Kidney epithelial cell (primary cell): ENCODE measurements around the gene UGT1A1. TPM values are rescaled to one million over a fixed set of nuclear protein-coding genes. Genes with fewer than 3 reads are reported as not detected.
"Not testable (repeated sequence)": the region's sequence is repeated elsewhere in the genome, so short reads cannot be mapped to it uniquely, and the experiment has no call there.

Experiments used
- DNase-seq: peaks from one replicate; pipeline ENCODE4 v3.0.0-alpha.2; 2010; ENCODE audit warnings: low read depth
- H3K27me3 ChIP-seq: 2 replicates; pipeline ENCODE4 v1.6.0; 2011; ENCODE audit warnings: low read length; ENCODE audit not compliant: control insufficient read depth, insufficient read depth
- H3K36me3 ChIP-seq: 2 replicates; pipeline ENCODE4 v1.5.1; 2011; ENCODE audit warnings: low read length; ENCODE audit not compliant: control insufficient read depth, insufficient read depth
- H3K4me3 ChIP-seq: 2 replicates; pipeline ENCODE4 v1.5.1; 2011; ENCODE audit warnings: low read depth, mild to moderate bottlenecking, control low read depth, low read length
- CTCF ChIP-seq: IDR thresholded peaks from 2 replicates; pipeline ENCODE4 v1.5.1; 2011; ENCODE audit warnings: mild to moderate bottlenecking, moderate library complexity, low read length, control low read depth, inconsistent platforms; ENCODE audit not compliant: insufficient read depth, poor library complexity, severe bottlenecking
- total RNA-seq: library from RNA; depleted of rRNA; stranded (reverse); fragments of >200 nt; gene quantifications from 2 replicates; pipeline ENCODE4 v1.2.3, GENCODE V29; 2015

The UGT1A1 gene
- total RNA-seq, 1 donor from 2014 or later, result not detected

DNA sequence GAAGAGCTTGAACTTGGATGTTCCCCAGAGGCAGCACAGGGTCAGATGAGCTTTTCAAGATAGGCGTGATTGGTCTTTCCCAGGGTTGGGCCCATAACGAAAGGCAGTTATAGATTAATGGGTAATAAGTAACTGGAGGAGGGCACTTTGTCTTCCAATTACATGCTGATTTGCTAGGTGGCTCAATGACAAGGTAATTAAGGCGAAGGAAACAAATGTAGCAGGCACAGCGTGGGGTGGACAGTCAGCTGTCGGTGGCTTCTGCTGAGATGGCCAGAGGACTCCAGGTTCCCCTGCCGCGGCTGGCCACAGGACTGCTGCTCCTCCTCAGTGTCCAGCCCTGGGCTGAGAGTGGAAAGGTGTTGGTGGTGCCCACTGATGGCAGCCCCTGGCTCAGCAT is 41.5 kb upstream of the UGT1A1 start, which contains the start of gene UGT1A4:
Gene UGT1A4 (plus strand): TSS at position 185 of the 400 bp plus-strand sequence. CDS start 85 bp downstream, at position 270.
- no peaks in the 10 kb centered on the region for H3K36me3 ChIP-seq
- TF ChIP-seq CTCF, result no peak
- DNase-seq, result no peak
- H3K4me3 ChIP-seq, result no peak within 1 kb of the TSS
- no peaks in the 10 kb centered on the region for H3K27me3 ChIP-seq

DNA sequence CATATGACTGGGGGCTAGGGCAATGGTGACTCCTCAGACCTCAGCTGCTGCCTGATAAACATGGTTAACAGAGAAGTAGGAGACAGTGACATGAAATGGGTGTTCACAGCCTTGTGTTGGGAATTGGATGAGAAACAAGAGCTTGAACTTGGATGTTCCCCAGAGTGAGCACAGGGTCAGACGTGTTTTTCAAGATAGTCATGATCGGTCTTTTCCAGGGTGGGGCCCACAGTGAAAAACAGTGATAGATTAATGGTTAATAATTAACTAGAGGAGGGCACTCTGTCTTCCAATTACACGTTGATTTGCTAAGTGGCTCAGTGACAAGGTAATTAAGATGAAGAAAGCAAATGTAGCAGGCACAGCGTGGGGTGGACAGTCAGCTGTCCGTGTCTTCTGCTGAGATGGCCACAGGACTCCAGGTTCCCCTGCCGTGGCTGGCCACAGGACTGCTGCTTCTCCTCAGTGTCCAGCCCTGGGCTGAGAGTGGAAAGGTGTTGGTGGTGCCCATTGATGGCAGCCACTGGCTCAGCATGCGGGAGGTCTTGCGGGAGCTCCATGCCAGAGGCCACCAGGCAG is 31.3 kb upstream of the UGT1A1 start, which contains the start of gene UGT1A3:
Gene UGT1A3 (plus strand): TSS at position 320 of the 579 bp plus-strand sequence. CDS start 85 bp downstream, at position 405.
- DNase-seq, result no peak
- Histone ChIP-seq H3K4me3 (no peak within 1 kb of the TSS), H3K36me3 (no peaks in the 10 kb centered on the region), H3K27me3 (no peaks in the 10 kb centered on the region)
- no peak for TF ChIP-seq CTCF

DNA sequence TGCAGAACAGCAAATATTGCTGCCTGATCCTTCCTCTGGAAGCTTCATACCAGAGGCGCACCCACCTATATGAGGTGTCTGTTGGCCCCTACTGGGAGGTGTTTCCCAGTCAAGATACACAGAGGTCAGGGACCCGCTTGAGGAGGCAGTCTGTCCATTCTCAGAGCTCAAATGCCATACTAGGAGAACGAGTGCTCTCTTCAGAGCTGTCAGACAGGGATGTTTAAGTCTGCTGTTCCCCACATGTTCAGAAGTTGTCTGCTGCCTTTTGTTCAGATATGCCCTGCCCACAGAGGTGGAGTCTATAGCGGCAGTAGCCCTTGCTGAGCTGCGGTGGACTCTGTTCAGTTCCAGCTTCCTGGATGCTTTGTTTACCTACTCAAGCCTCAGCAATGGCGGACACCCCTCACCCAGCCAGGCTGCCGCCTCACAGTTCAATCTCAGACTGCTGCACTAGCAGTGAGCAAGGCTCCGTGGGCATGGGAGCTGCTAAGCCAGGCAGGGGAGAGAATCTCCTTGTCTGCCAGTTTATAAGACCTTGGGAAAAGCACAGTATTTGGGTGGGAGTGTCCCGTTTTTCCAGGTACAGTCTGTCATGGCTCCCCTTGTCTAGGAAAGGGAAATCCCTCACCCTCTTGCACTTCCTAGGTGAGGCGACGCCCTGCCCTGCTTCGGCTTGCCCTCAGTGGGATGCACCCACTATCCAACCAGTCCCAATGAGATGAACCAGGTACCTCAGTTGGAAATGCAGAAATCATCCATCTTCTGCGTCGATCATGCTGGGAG is 23.0 kb upstream of the UGT1A1 start:
- not testable (repeated sequence) for DNase-seq, H3K27me3 ChIP-seq, H3K36me3 ChIP-seq, H3K4me3 ChIP-seq

GRCh38 chr2:233740870-233741269 is 19.2 kb upstream of the UGT1A1 start:
- TF ChIP-seq CTCF, result no peak
- no peaks in the 10 kb centered on the region for H3K27me3 ChIP-seq
- DNase-seq, result no peak
- H3K4me3 ChIP-seq, result no peak overlapping the region
- H3K36me3 ChIP-seq, result no peaks in the 10 kb centered on the region

DNA sequence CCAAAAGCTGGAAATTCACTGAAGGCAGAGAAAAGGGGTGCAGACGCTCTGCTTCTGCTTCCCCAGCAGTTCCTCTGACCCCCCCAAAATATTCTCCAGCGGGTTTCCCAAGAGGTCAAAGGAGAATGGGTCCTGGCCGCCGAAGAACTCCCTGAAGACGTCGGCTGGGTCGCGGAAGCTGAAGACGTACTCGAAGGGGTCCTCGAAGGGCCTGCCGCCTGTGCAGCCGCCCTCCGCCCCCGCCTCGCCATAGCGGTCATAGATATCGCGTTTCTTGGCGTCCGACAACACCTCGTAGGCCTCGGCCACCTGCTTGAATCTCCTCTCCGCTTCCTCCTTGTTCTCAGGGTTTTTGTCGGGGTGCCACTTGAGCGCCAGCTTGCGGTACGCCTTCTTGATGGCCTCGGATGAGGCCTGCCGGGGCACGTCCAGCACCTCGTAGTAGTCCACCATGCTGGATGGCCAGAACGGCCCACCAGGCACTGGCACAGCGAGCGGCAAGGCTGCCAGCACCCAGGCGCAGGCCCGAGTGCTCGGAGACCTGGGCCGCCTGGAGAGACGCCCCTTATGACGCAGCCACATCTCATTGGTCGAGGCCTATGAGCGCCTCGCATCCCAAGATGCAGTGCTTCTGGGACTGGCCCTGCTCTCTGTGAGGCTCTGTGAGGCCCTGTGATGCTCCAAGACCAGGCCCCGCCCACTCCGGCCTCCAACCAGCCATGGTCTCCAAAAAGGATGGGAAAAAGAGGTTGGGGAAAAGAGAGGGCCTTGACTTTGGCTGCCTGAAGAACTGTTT is 16.4 kb upstream of the UGT1A1 start:
- H3K27me3 ChIP-seq, result no peaks in the 10 kb centered on the region
- no peaks in the 10 kb centered on the region for H3K36me3 ChIP-seq
- H3K4me3 ChIP-seq, result no peak overlapping the region
- no peak for TF ChIP-seq CTCF
- no peak for DNase-seq
